Activated naive CD8-positive, alpha-beta T cell treated with anti-CD3 and anti-CD28 coated beads, Interleukin-2, amount 50 U/mL, for 24 hours (primary cell): ENCODE results near the gene FARP1.
"Not testable (repeated sequence)": the region's sequence is repeated elsewhere in the genome, so short reads cannot be mapped to it uniquely, and the experiment has no call there.

Experiments used
- ATAC-seq: fragments of 150-1000 bp; cut with Tn5 transposase; one replicate; pipeline ENCODE4 v1.10.0; 2021
- DNase-seq: peaks from one replicate; pipeline ENCODE4 v3.0.0; 2021
- H3K27ac Mint-ChIP-seq: one replicate; pipeline ENCODE4 v1.8.0; 2021; ENCODE audit warnings: mild to moderate bottlenecking, mixed read lengths
- H3K27me3 Mint-ChIP-seq: one replicate; pipeline ENCODE4 v1.8.0; 2021; ENCODE audit warnings: mixed read lengths
- H3K36me3 Mint-ChIP-seq: one replicate; pipeline ENCODE4 v1.8.0; 2021; ENCODE audit warnings: low read depth, mixed read lengths
- H3K4me1 Mint-ChIP-seq: one replicate; pipeline ENCODE4 v1.8.0; 2021; ENCODE audit warnings: mixed read lengths
- H3K4me3 Mint-ChIP-seq: one replicate; pipeline ENCODE4 v1.8.0; 2021; ENCODE audit warnings: mild to moderate bottlenecking, moderate library complexity, mixed read lengths
- H3K9me3 Mint-ChIP-seq: one replicate; pipeline ENCODE4 v1.8.0; 2021; ENCODE audit warnings: mixed read lengths

The FARP1 gene

DNA sequence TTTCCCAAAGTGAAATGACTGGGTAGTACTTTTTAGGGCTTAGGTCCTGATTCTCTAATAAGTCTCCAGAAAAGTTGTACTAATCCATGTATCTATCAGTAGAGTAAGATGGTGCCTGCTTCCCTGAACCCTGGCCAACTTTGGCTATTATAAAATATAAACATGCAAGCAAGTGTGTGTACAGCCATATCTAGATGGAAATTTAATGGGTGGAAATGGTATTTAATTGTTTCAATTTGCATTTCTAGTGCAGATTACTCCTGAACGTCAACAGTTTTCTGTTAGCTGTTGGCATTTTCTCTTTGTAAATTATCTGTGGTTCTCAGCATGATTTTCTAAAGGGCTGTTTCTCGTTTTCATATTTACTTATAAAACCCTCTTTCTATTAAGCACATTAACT is 221.3 kb downstream of the FARP1 start:
- Mint-ChIP-seq H3K9me3 (no peaks in the 10 kb centered on the region), H3K4me1 (no peaks in the 10 kb centered on the region), H3K36me3 (no peaks in the 10 kb centered on the region), H3K27me3 (no peaks in the 10 kb centered on the region), H3K4me3 (no peak overlapping the region), H3K27ac (no peak overlapping the region)
- DNase-seq = no peak
- no peak for ATAC-seq

GRCh38 chr13:98364647-98365046 is 221.8 kb downstream of the FARP1 start:
- H3K27me3 Mint-ChIP-seq = peaks cover under 1% of the 10 kb centered on the region
- H3K36me3 Mint-ChIP-seq = no peaks in the 10 kb centered on the region
- H3K27ac Mint-ChIP-seq = no peak overlapping the region
- H3K4me3 Mint-ChIP-seq = no peak overlapping the region
- ATAC-seq (no peak), DNase-seq (no peak)
- H3K4me1 Mint-ChIP-seq = no peaks in the 10 kb centered on the region
- H3K9me3 Mint-ChIP-seq = no peaks in the 10 kb centered on the region

DNA sequence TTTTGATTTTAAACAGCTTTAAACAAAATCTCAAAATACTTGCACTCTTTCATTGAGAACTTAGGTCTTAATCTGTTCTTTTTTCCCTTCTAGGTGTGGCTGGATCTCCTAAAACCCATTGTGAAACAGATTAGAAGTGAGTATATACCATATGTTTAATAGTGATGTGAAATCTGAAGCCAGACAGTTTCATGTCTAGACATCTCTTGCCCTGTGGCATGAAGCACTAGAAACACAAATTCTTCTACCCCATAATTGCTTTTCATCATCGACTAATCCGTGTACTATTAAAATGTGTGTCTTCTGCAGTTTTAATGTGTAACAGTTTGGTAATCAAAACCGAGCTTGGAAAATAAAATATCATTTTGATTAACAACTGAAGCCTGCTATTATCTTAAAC is 222.4 kb downstream of the FARP1 start:
- Mint-ChIP-seq H3K27me3 (peaks cover 7% of the 10 kb centered on the region), H3K4me3 (no peak overlapping the region), H3K9me3 (no peaks in the 10 kb centered on the region), H3K27ac (no peak overlapping the region), H3K4me1 (no peaks in the 10 kb centered on the region), H3K36me3 (no peaks in the 10 kb centered on the region)
- DNase-seq = no peak
- ATAC-seq = no peak

- Mint-ChIP-seq H3K9me3 (no peaks in the 10 kb centered on the region), H3K4me1 (no peaks in the 10 kb centered on the region), H3K27me3 (peaks cover 10% of the 10 kb centered on the region), H3K36me3 (no peaks in the 10 kb centered on the region), H3K4me3 (no peak overlapping the region), H3K27ac (no peak overlapping the region)
- ATAC-seq (no peak), DNase-seq (no peak)
These were observed 223.1 kb downstream of the FARP1 start for GRCh38 chr13:98366010-98366409.

- Mint-ChIP-seq H3K36me3 (no peaks in the 10 kb centered on the region), H3K4me3 (no peak overlapping the region), H3K27me3 (peaks cover 10% of the 10 kb centered on the region), H3K27ac (no peak overlapping the region), H3K9me3 (no peaks in the 10 kb centered on the region), H3K4me1 (no peaks in the 10 kb centered on the region)
- ATAC-seq (no peak), DNase-seq (no peak)
These were observed 223.5 kb downstream of the FARP1 start for GRCh38 chr13:98366443-98366842.

- H3K4me1 Mint-ChIP-seq = no peaks in the 10 kb centered on the region
- no peak overlapping the region for H3K27ac Mint-ChIP-seq
These were observed 224.1 kb downstream of the FARP1 start for GRCh38 chr13:98366959-98367358.

GRCh38 chr13:98368019-98368418 is 225.1 kb downstream of the FARP1 start:
- no peaks in the 10 kb centered on the region for H3K4me1 Mint-ChIP-seq
- ATAC-seq (no peak), DNase-seq (no peak)
- H3K27ac Mint-ChIP-seq = no peak overlapping the region
- no peak overlapping the region for H3K4me3 Mint-ChIP-seq
- no peaks in the 10 kb centered on the region for H3K36me3 Mint-ChIP-seq
- no peaks in the 10 kb centered on the region for H3K9me3 Mint-ChIP-seq
- H3K27me3 Mint-ChIP-seq = peaks cover 10% of the 10 kb centered on the region

More at GRCh38 chr13:98366959-98367358, 224.1 kb downstream of the FARP1 start:
- Mint-ChIP-seq H3K4me3 (no peak overlapping the region), H3K36me3 (no peaks in the 10 kb centered on the region), H3K27me3 (peaks cover 10% of the 10 kb centered on the region), H3K9me3 (no peaks in the 10 kb centered on the region)
- ATAC-seq = no peak
- DNase-seq = no peak

- not testable (repeated sequence) for H3K9me3 Mint-ChIP-seq, H3K36me3 Mint-ChIP-seq, H3K4me3 Mint-ChIP-seq, ATAC-seq, H3K27ac Mint-ChIP-seq, H3K4me1 Mint-ChIP-seq, H3K27me3 Mint-ChIP-seq, DNase-seq
These were observed 226.6 kb downstream of the FARP1 start for GRCh38 chr13:98369520-98369919.

GRCh38 chr13:98370261-98370660 is 227.4 kb downstream of the FARP1 start:
- Mint-ChIP-seq H3K4me3 (no peak overlapping the region), H3K9me3 (no peaks in the 10 kb centered on the region), H3K4me1 (no peaks in the 10 kb centered on the region), H3K27ac (no peak overlapping the region), H3K36me3 (no peaks in the 10 kb centered on the region), H3K27me3 (peaks cover 10% of the 10 kb centered on the region)
- DNase-seq = no peak
- no peak for ATAC-seq

- Mint-ChIP-seq H3K9me3 (no peaks in the 10 kb centered on the region), H3K27ac (no peak overlapping the region), H3K4me3 (no peak overlapping the region), H3K36me3 (no peaks in the 10 kb centered on the region), H3K27me3 (peaks cover 10% of the 10 kb centered on the region), H3K4me1 (no peaks in the 10 kb centered on the region)
- DNase-seq = no peak
- ATAC-seq = no peak
These were observed 228.1 kb downstream of the FARP1 start for GRCh38 chr13:98370806-98371515.

DNA sequence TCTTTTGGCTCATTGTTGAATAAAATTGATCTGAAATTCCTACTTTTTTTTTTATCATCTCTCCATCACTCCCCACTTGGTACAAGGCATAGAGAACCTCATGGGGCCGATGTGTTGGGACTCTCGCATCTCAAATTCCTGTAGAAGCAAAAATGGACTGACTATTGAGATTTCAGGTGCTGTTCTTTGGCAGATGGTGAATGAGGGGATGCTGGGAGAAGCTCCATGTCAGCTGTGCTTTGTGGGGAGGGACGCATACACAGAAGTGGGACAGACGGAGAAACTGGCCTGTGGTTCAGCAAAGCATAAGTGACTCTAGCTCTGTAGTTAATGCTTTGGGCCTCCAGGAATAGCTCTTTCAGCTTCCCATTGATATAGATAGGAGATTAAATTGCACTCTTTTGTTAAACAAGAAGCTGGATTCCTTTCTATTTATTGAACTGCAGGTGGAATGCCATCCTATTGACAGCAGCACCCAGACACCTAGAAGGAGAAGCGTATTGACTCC is 228.7 kb downstream of the FARP1 start:
- no peak overlapping the region for H3K27ac Mint-ChIP-seq
- peaks cover 10% of the 10 kb centered on the region for H3K27me3 Mint-ChIP-seq
- H3K4me1 Mint-ChIP-seq = no peaks in the 10 kb centered on the region
- H3K4me3 Mint-ChIP-seq = no peak overlapping the region
- DNase-seq (no peak), ATAC-seq (no peak)
- H3K36me3 Mint-ChIP-seq = no peaks in the 10 kb centered on the region
- H3K9me3 Mint-ChIP-seq = no peaks in the 10 kb centered on the region

DNA sequence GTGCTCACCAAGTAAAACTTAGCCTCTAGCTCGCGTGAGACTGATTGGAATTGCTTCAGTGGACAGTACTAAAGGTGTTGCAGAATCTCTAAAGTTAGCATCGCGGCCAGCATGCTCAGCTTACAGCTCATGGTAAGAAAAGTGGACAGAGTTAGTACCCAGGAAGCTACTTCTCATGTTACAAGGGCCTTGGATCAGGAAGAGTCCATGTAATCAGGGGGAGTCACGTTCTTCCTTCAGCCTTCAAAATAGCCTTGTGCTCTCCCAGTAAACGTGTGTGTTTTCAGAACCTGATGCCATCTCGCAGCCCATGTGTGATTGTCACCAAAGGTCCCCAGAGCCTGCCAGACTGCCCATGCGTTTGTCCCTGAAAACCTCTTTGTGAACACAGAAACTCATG is 230.0 kb downstream of the FARP1 start:
- peaks cover 10% of the 10 kb centered on the region for H3K27me3 Mint-ChIP-seq
- no peaks in the 10 kb centered on the region for H3K36me3 Mint-ChIP-seq
- ATAC-seq = no peak
- H3K27ac Mint-ChIP-seq = no peak overlapping the region
- no peak overlapping the region for H3K4me3 Mint-ChIP-seq
- no peak for DNase-seq
- H3K9me3 Mint-ChIP-seq = no peaks in the 10 kb centered on the region
- H3K4me1 Mint-ChIP-seq = no peaks in the 10 kb centered on the region

DNA sequence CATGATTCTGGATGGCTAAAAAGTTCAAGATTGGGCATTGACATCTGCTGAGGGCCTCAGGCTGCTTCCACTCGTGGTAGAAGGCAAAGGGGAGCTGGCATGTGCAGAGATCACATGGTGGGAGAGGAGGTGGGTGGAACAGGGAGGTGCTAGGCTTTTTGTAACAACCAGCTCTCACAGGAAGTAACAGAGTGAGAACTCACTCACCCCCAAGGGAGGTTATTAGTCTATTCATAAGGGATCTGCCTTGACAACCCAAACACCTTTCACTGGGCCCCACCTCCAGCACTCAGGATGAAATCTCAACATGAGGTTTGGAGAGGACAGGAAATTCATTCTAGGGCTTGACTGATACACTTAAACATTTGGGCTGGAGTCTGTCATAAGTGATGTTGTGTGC is 231.9 kb downstream of the FARP1 start:
- H3K27me3 Mint-ChIP-seq = peaks cover 8% of the 10 kb centered on the region
- DNase-seq (no peak), ATAC-seq (no peak)
- no peaks in the 10 kb centered on the region for H3K9me3 Mint-ChIP-seq
- no peaks in the 10 kb centered on the region for H3K4me1 Mint-ChIP-seq
- H3K4me3 Mint-ChIP-seq = no peak overlapping the region
- H3K36me3 Mint-ChIP-seq = no peaks in the 10 kb centered on the region
- H3K27ac Mint-ChIP-seq = no peak overlapping the region

GRCh38 chr13:98377635-98378378 is 234.9 kb downstream of the FARP1 start:
- Mint-ChIP-seq H3K27ac (no peak overlapping the region), H3K36me3 (no peaks in the 10 kb centered on the region), H3K4me1 (no peaks in the 10 kb centered on the region), H3K27me3 (no peaks in the 10 kb centered on the region), H3K9me3 (no peaks in the 10 kb centered on the region), H3K4me3 (no peak overlapping the region)
- DNase-seq = no peak
- ATAC-seq = no peak

- no peaks in the 10 kb centered on the region for H3K4me1 Mint-ChIP-seq
- no peaks in the 10 kb centered on the region for H3K36me3 Mint-ChIP-seq
- ATAC-seq (no peak), DNase-seq (no peak)
- no peak overlapping the region for H3K4me3 Mint-ChIP-seq
- peaks cover 10% of the 10 kb centered on the region for H3K27me3 Mint-ChIP-seq
- H3K27ac Mint-ChIP-seq = no peak overlapping the region
- H3K9me3 Mint-ChIP-seq = no peaks in the 10 kb centered on the region
These were observed 241.8 kb downstream of the FARP1 start for GRCh38 chr13:98384739-98385138.
